Gastrocnemius medialis (tissue), 4 donors: ENCODE measurements around the gene TROAP.

Experiments
- POLR2A ChIP-seq, 2 donors: fragments of 450-650 bp; IDR thresholded peaks; one replicate each; pipeline ENCODE4 v1.6.1; 2017; ENCODE audit warnings: antibody characterized with exemption in 2 of 2, mild to moderate bottlenecking in 2 of 2, moderate library complexity in 2 of 2
- TF ChIP-seq, protein P1 (sequence below), 5 experiments: fragments of 450-650 bp in 3 of 5; fragments of 200-600 bp in 2 of 5; sonication (generic) in 2 of 5; IDR thresholded peaks in 4 of 5; conservative IDR thresholded peaks in 1 of 5; 1 replicate in 4 of 5; 2 replicates in 1 of 5; pipeline ENCODE4 v1.5.1; 2016 to 2019; ENCODE audit warnings: antibody characterized with exemption in 5 of 5, mild to moderate bottlenecking in 3 of 5, moderate library complexity in 3 of 5

- TF ChIP-seq, protein P1, sequence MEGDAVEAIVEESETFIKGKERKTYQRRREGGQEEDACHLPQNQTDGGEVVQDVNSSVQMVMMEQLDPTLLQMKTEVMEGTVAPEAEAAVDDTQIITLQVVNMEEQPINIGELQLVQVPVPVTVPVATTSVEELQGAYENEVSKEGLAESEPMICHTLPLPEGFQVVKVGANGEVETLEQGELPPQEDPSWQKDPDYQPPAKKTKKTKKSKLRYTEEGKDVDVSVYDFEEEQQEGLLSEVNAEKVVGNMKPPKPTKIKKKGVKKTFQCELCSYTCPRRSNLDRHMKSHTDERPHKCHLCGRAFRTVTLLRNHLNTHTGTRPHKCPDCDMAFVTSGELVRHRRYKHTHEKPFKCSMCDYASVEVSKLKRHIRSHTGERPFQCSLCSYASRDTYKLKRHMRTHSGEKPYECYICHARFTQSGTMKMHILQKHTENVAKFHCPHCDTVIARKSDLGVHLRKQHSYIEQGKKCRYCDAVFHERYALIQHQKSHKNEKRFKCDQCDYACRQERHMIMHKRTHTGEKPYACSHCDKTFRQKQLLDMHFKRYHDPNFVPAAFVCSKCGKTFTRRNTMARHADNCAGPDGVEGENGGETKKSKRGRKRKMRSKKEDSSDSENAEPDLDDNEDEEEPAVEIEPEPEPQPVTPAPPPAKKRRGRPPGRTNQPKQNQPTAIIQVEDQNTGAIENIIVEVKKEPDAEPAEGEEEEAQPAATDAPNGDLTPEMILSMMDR (IDR thresholded peaks at IDR 0.05 in 4 of 5, conservative IDR thresholded peaks at IDR 0.05 in 1 of 5), result no peak
- no peak for TF ChIP-seq POLR2A (IDR thresholded peaks at IDR 0.05)
Measured at GRCh38 chr12:49366096-49366651, 43.1 kb downstream of the TROAP start.
